GM18519 (cell line): ENCODE measurements around the gene FASTK.

Source experiments
- ATAC-seq: cut with Tn5 transposase; IDR thresholded peaks from one replicate; pipeline ENCODE4 v1.9.1; 2021; ENCODE audit warnings: mild to moderate bottlenecking, moderate library complexity; ENCODE audit not compliant: unreplicated experiment, low FRiP score

Gene FASTK

DNA sequence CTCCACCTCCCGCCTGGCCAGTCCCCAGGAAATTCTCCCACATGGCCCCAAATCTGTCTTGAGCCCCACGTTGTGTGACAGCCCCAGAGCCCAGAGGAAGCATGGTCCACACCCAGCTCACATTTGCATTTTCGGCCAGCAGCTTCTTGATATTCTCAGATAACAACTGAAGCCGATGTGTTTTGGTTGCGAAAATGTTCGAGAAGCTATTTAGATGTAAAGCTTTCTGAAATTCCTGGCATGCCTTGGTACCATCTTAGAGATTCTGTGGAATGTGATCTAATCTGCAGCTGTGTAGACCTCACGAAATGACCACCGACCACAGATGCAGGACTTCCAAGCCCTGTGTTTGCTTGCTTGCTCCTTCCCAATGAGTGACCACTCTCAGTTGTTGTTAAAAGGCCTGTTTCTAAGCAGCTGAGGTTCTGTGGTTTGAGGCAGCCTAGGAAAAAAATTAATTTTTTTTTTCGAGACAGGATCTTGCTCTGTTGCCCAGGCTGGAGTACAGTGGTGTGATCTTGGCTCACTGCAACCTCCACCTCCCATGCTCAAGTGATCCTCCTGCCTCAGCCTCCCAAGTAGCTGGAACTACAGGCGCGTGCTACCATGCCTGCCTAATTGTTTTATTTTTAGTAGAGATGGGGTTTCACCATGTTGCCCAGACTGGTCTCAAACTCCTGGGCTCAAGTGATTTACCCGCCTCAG lies 12.4 kb downstream of the FASTK start:
- ATAC-seq: no peak

DNA sequence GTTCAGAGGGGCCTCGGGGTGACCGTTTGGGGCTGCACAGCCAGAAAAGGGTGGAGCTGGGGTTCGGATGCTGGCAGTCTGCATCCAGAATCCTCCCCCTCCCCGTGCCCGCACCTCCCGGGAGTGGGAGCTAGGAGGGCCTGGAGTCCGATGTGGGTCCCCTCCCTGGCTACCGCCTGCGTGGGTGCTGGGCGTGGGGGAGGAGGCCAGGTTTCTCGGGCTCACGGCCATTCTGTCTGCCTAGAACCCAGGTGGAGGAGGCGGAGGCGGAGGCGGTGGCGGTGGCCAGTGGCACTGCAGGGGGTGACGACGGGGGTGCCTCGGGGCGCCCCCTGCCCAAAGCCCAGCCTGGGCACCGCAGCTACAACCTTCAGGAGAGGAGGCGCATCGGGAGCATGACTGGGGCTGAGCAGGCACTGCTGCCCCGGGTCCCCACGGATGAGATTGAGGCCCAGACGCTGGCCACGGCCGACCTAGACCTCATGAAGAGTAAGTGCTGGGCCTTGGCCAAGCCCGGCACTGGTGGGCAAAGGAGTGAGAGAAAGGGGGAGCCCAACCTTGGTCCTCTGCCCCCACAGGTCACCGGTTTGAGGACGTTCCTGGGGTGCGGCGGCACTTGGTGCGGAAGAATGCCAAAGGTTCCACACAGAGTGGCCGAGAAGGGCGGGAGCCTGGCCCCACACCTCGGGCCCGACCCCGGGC lies 14.2 kb downstream of the FASTK start:
- no peak for ATAC-seq

DNA sequence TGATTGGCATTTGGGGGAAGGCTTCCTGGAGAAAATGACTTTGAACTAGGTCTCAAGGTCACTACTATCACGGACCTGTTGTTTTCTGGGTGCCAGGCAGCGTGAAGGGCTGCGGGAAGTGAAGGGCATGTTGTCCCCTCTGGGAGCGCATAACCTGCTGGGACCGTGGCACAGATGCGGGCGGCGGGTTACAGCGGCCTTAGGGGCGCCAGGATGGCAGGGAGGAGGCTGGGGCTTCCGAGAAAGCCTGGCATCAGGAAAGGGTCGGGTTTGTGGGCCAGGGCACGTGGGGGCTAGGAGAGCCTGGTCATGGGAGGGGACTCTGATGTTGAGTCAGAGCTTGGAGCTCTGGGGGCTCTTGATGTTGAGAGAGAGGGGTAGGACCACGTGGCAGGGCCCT lies 15.1 kb downstream of the FASTK start:
- no peak for ATAC-seq

DNA sequence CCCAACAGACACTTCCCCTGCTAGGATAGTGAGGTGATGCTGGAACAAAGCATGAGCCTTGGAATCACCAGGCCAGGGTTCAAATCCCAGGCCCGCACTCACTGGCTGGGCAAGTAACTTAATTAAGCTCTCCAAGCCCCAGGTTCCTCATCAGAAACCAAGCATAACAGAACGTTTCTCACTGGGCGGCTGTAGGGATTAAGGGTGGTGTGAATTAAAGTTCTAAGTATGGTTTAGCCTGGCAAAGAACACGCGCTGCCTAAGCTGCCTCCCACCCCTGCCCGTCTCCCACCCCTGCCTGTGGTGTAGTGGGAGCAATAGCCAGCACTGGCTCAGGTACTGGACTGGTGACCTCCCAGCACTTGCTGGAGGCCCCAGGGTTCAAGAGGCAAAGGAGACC lies 15.6 kb downstream of the FASTK start:
- ATAC-seq: no peak

DNA sequence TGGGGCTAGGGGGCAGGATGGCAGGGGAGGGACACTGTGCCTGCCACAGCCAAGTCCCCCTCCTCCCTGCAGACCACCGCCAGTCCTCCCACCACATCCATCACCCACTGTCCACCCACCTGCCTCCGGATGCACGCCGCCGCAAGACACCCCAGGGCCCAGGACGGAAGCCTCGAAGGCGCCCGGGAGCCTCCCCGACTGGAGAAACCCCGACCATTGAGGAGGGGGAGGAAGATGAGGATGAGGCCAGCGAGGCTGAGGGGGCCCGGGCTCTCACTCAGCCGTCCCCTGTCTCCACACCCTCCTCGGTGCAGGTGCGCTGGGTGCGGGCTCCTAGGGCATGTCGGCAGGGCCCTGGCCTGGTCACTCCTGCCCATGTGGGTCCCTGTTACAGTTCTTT lies 16.2 kb downstream of the FASTK start:
- ATAC-seq: no peak

DNA sequence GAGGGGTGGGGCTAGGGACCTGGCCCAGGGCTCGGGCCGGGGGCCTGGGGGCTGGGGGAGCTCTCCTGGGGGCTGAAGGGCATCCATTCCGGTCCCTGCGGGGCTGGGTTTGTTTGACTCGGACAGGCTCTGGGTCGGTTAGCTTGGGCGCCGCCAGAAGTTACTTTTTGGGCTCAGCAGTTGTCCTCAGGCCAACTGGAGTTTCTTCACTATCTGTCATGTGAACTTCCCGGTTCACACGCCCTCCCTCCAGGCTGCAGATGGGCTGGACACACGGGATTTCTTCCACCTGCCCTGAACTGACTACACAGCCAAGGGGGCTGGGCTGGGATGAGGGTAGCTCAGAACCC lies 17.4 kb downstream of the FASTK start:
- ATAC-seq: no peak

DNA sequence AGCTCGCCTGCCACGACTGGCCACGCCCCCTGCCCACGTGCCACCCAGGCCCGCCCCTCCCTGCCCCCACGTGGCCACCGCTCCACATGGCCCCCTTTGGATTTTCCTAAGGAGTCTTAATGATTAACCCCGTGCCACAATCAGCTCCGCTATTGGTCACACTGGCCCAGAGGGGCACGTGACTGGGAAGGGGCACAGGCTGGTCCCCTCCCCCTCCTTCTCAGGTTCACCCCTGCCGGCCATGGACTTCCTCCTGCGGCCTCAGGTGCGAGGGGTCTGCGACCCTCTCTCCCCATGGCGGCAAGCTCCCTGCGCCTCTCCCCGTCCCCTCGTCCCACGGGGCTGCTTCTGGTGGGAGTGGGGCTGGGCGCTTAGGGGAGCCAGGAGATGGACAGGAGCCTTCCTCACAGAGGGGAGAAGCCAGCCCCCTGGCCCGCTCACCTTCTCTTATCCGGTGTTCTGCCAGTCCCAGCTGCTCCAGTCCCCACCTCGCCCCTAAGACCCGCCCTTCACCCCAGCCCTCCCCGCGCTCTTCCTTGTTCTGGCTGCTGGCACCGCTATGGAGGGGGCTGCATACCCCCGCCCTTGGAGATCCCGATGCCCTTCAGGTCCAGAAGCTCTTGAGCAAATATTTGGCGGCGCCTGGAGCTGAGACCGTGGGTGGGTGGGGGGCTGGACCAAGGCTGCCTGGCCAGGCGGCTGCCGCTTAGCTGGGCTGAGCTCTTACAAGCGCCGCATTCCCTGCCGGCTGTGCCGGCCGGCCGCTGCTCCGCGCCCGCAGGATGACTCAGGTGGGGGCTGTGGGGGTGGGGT lies 18.0 kb downstream of the FASTK start:
- no peak for ATAC-seq

DNA sequence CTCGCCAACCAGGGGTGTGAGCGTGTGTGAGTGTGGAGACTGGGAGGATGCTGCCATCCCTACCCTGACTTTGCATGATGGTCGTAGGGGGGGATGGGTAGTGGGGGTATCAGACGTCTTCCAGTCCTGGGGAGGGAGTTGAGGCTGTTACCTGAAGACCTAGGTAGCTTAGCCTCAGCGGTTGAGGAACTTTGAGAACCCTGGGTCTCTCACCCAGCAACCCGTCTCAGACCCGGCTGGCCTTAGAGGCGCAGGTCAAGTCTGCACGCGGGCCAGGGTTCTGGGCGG lies 18.6 kb downstream of the FASTK start:
- ATAC-seq: no peak

DNA sequence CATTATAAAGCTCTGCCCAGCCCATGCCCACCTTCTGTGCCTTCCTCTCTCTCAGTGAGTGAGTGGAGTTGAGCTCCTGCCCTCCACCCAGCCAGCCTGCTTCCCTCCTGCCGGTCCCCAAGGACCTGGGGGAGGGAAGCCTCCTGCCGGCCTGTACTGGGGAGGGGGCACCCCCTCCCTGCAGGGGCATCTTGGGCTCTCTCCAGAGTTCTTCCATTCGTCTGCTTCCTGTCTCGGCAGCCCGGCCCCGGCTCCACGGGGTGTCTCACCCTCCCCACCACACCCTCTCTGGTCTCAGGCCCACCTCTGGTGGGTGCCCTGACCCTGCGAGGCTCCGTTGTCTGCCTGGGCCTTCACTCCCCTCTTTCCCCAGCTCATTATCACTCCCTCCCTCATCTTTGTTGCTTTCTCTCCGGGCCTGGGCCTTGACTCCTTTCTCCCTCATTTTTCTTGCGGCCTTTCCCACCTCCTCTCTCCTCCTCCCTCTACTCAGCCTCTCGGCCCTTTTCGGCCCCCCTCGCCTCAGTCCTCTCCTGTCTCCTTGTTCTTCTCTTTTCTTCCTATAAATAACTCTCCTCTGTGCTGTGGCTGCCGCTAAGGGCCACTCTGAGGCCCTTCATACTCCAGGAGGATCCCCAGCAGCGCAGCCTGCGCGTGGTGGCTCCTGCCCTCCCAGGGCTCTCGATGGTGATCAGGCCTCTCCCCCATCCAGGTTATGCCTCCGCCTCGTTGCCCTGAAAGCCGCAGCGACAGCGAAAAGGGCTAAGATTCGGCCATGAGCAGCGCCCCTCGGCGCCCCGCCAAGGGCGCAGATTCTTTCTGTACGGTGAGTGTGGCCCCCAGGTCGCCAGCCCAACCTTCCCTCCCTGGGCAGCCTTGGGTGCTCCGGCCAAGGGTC lies 19.1 kb downstream of the FASTK start:
- no peak for ATAC-seq

DNA sequence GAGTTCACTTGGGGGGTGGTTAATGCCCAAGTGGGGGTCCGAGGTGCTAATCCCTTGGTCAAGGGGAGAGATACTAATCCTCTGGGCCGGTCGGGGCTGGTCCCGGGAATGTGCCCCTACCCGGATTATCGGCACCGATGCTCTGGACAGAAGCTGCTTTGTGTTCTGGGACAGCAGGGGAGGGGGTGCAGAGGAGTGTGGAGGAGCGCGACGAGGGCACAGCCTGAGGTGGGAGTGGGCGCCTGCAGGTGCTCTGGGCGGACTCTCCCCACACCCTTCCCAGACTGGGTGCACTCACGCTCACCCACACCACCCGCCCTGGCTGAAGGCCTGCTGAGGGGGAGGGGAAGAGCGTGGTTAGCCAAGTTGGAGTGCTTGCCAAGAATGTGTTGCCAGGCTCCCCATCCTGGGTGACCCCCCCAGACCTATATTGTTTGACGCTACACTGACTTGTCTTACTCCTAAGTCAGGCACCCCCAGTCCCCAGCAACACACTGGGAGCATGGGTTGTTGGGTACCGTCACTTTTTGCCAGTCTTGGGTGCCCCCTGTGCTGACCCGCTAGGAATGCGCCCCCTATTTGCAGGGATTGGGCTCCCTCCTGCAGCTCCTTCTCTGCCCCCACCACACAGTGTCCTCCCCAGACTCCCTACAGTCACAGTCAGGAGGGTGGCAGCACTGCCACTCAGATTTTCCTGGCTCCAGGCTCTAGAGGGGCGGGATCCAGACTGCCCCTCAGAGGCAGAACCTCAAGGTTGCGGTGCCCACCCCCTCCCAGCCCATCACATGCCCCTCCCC lies 20.0 kb downstream of the FASTK start:
- ATAC-seq: no peak

DNA sequence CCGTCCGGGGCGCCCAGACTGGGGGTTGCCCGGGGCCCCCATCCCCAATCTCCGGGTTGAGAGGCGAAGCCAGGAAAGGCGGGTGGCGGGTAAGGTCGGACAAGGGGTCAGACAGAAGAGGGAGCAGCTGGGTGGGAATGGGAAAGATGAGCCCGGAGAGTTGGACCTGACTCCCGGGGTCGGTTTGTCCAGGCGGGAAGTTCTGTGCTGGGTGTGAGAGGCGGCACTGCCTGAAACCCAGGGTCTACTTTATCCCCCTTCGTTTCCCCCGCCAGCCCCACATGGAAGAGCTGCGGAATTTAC lies 20.5 kb downstream of the FASTK start:
- ATAC-seq: no peak

DNA sequence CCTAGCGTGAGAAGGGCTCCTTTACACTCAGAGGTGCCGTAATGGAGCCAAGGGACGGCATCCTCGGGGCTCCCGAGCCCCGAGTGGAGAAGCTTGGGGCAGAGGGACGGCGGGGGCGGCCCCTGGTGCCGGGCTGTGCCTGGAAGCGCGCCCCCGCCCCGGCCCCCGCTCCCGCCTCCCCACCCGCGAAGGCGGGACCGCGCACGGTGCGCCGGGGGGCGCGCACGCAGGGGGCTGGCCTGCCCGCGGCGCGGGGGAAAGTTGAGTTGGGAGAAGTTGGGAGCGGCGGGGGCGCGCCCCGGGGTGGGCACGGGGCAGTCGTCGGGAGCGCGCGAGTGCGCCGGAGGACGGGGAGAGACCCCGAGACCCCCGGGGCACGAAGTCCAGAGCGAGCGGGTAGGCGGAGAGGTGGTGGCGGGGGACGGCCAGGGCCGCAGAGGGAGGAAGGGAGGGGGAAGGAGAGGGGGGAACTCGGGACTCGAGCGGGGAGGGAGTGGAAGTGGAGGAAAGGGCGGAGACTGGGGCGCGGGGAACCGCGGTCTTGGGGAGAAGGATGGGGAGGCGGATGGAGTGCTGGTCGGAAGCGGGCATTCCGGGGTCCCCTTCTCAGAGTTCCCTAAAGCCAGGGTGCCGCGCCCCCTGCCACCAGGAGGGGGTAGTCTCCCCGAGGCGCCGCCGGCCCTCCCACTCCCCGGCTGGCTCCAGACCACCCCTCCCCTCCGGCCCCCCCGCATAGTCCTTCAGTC lies 21.1 kb downstream of the FASTK start, which contains the start of gene SLC4A2:
Gene SLC4A2 (plus strand): TSS at position 223 of the 746 bp plus-strand sequence. CDS start 2,399 bp downstream, outside the sequence.
- ATAC-seq: no peak

DNA sequence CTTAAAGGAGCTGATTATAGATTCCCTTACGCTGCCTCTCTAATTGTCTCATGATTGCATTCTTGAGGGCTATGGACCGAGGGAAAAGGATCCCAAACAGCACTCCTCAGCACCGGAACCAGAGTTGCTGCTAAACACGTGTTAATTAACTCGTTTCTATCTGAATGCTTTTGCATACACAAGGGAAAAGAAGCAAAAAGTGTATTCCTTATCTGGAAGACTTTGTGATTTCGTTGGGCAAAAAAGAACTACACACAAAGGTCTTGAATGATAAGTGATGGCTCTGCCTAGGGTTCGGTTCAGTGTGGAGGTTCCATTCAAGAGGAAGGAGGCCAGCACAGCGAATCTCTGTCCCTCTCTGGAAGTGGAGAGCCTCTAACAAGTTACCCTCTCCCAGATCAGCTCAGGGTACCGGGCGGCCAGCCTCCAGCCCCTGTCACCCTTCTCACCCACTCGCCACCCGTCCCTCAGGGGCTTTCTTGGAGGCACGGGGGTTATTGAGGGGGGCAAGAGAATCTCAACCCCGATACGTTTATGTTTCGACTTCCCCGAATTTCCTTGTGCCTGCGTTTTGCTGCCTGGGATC lies 21.7 kb downstream of the FASTK start:
- no peak for ATAC-seq

DNA sequence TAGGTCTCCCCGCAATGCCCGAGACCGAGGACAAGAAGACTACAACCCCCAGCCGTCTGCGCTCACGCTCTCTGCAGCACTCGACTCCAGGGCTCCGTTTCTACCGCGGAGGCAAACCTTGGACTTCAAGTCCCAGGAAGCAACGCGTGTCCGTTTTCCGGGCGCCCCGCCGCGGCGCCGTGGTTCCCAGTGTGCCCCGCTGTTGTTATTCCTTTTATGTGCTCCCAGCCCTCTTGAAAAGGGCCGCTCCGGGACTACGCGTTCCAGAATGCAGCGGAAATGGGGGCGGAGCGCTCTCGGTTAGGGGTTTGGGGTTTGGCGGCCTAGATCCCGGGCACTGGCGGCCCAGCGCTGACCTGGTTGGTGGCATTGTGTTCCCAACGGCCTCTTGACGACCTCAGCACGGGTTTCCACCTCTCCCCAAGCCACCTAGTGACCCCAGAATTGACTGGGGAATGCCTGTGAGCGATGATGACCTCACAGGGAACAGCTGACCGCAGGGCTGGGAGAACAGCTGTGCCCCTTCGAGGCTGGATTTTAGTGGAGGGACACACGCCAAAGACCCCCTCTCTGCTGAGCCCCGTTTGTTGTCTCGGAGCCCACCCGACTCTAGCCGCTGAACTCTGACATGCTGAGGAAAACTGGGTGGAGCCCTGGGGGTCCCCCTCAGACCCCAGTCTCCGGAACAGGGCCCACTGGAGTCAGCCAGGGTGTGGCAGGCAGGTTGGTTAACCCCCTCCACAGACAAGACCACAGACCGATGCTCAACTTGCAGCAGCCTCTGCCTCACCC lies 22.4 kb downstream of the FASTK start:
- peak; percentile 82 for ATAC-seq

DNA sequence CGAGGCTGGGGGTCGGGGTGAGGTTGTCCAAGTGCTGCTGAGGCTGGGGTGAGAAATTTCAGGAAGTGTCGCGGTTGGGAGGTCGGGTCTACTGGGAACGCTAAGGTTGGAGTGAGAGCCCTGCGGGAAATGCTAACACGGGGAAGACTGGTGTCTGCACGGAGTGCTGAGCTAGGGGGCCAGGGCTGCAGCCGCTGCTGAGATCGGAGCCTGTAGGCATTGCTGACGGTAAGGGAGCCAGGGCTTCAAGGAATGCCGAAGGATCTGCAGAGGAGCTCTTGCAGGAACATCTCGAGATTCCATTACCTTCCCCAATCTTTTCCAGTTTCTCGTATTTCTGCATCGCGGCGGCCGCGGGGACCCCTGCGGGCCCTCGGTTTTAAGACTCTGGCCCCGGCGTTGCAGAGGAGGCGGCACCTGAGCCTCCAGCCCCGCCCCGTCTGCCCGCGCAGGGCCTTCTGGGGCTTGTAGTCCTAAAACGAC lies 23.1 kb downstream of the FASTK start, which contains the start of gene CDK5:
Gene CDK5 (minus strand): TSS at position 392 of the 483 bp plus-strand sequence. CDS start 49 bp downstream, at position 343.
- ATAC-seq: no peak

DNA sequence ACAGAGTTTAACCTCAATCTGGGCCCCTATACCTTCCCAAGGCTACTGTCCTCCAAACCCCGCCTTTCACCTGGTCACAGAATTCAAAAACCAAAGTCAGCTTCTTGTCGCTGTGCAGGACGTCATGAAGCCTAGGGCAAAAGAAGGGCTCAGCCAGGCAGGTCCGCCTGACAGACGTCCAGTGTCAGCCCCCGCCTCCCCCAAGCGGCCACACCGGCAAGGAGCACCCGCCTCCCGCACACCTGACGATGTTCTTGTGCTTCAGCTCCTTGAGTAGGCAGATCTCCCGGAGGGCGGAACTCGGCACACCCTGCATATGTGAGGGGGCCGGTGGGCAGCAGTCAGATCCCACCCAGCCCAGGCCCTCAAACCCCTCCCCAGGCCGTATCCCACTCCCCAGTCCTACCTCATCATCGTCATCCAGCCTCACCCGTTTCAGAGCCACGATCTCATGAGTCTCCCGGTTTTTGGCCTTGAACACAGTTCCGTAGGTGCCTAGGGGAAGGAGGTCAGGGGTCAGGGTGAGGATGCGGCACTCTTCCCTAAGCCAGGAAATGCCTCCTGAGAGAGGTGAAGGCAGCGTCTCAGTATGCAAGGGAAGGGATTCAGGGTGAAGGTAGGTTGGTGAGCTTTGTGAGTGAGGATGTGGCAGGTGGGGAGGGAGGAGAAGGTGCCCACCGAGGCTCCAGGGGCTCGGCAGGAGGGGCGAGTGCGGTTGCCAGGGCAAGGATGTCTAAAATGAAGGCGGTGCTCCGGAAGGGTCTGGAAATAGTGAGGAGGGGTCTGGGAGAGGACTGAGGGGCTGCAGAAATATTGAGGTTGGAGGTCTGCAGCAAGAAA lies 23.7 kb downstream of the FASTK start:
- ATAC-seq: no peak

DNA sequence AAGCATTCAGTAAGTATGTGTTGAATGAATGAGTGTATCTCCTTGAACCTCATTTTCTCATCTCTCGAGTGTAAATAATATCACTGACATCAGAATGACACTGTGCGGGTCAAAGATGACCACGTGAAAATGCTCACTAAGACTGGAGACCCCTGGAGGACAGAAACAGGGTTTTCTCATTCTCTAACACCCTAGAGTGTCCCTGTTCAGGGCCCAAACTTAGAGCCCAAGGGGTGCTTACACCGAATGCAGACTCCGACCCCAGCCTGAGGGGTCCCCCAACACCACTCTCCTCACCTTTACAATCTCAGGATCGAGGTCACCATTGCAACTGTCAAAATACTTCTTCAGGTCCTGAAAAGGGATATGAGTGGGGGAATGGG lies 24.3 kb downstream of the FASTK start:
- no peak for ATAC-seq
